SK-N-SH (cell line): ENCODE measurements around the gene RPL39. TPM values are rescaled to one million over a fixed set of nuclear protein-coding genes. Genes with fewer than 3 reads are reported as not detected.
"Not testable (repeated sequence)": the region's sequence is repeated elsewhere in the genome, so short reads cannot be mapped to it uniquely, and the experiment has no call there.

Experiments
- CTCF ChIA-PET: fragments of 300-600, 350-600 bp; formaldehyde crosslinking; extraction: SDS; loops from one replicate; lab custom pipeline; 2021; lab: Yijun Ruan, JAX
- POLR2A ChIA-PET: fragments of 350-600 bp; sonication (Branson Sonifier 250); formaldehyde crosslinking; extraction: SDS; loops from one replicate; lab custom pipeline; 2020; ENCODE audit warnings: antibody characterized with exemption, inconsistent platforms; lab: Yijun Ruan, JAX
- DNase-seq: peaks from one replicate; pipeline ENCODE4 v3.0.0; 2012
- H2AFZ ChIP-seq: fragments of 200-600 bp; sonication (generic); 2 replicates; pipeline ENCODE4 v1.8.1; 2016; ENCODE audit warnings: antibody characterized with exemption, mild to moderate bottlenecking, low read depth
- H3F3A ChIP-seq: fragments of 200-600 bp; sonication (generic); replicated peaks from 2 replicates; pipeline ENCODE3; 2016; ENCODE audit warnings: antibody characterized with exemption, mild to moderate bottlenecking; ENCODE audit not compliant: insufficient read depth
- H3K27ac ChIP-seq, 2 experiments: fragments of 200-500 bp in 1 of 2; fragments of 200-600 bp in 1 of 2; sonication (Bioruptor generic) in 1 of 2; sonication (generic), shearing (Covaris generic) in 1 of 2; 2 replicates each; pipeline versions ENCODE4 v1.5.1 to v1.6.1; 2014 to 2016; ENCODE audit warnings: low read depth in 2 of 2, inconsistent platforms in 1 of 2, low read length in 1 of 2, mild to moderate bottlenecking in 1 of 2, mixed read lengths in 1 of 2
- H3K27me3 ChIP-seq: fragments of 200-600 bp; sonication (generic), shearing (Covaris generic); 2 replicates; pipeline ENCODE4 v1.6.1; 2016; ENCODE audit warnings: mixed run types; ENCODE audit not compliant: insufficient read depth
- H3K36me3 ChIP-seq, 2 experiments: fragments of 200-500 bp in 1 of 2; fragments of 200-600 bp in 1 of 2; sonication (Bioruptor generic) in 1 of 2; sonication (generic) in 1 of 2; replicated peaks in 1 of 2; 2 replicates each; pipeline versions ENCODE3 to v1.5.1; 2014 to 2016; ENCODE audit warnings: low read length in 1 of 2, mild to moderate bottlenecking in 1 of 2; ENCODE audit not compliant: insufficient read depth in 2 of 2, control insufficient read depth in 1 of 2
- H3K4me1 ChIP-seq, 2 experiments: fragments of 200-500 bp in 1 of 2; fragments of 200-600 bp in 1 of 2; sonication (Bioruptor generic) in 1 of 2; sonication (generic), shearing (Covaris generic) in 1 of 2; 2 replicates each; pipeline versions ENCODE4 v1.5.1 to v1.6.1; 2014 to 2016; ENCODE audit warnings: low read depth in 1 of 2, low read length in 1 of 2, mixed run types in 1 of 2; ENCODE audit not compliant: insufficient read depth in 2 of 2, control insufficient read depth in 1 of 2
- H3K4me2 ChIP-seq: fragments of 200-600 bp; sonication (generic), shearing (Covaris generic); 2 replicates; pipeline ENCODE4 v1.6.1; 2017; ENCODE audit warnings: mixed run types
- H3K4me3 ChIP-seq, 2 experiments: fragments of 200-500 bp in 1 of 2; fragments of 200-600 bp in 1 of 2; sonication (Bioruptor generic) in 1 of 2; sonication (generic), shearing (Covaris generic) in 1 of 2; 2 replicates each; pipeline versions ENCODE4 v1.5.1 to v1.8.1; 2014 to 2016; ENCODE audit warnings: low read depth in 2 of 2, inconsistent platforms in 1 of 2, low read length in 1 of 2, mild to moderate bottlenecking in 1 of 2, mixed read lengths in 1 of 2, moderate library complexity in 1 of 2
- H3K79me2 ChIP-seq: fragments of 200-600 bp; sonication (generic); 2 replicates; pipeline ENCODE4 v1.8.1; 2017; ENCODE audit warnings: mild to moderate bottlenecking; ENCODE audit not compliant: insufficient read depth
- H3K9ac ChIP-seq: fragments of 200-600 bp; sonication (generic); 2 replicates; pipeline ENCODE4 v1.6.1; 2017; ENCODE audit warnings: mixed run types
- H3K9me2 ChIP-seq: fragments of 200-600 bp; sonication (generic); 2 replicates; pipeline ENCODE4 v1.6.1; 2017; ENCODE audit warnings: mixed run types
- H3K9me3 ChIP-seq: fragments of 200-600 bp; sonication (generic); 2 replicates; pipeline ENCODE4 v1.6.1; 2017; ENCODE audit warnings: mixed run types, mild to moderate bottlenecking, moderate library complexity
- H4K20me1 ChIP-seq: fragments of 200-600 bp; sonication (generic); 2 replicates; pipeline ENCODE4 v1.6.1; 2017; ENCODE audit warnings: mild to moderate bottlenecking, mixed run types; ENCODE audit not compliant: insufficient read depth
- CHD2 ChIP-seq: fragments of 150-350 bp; IDR thresholded peaks from 2 replicates; pipeline ENCODE4 v1.6.1; 2018; ENCODE audit warnings: low read length; ENCODE audit not compliant: partially characterized antibody
- EZH2phosphoT487 ChIP-seq: fragments of 200-600 bp; sonication (generic); IDR thresholded peaks from 2 replicates; pipeline ENCODE4 v1.6.1; 2017; ENCODE audit warnings: low read depth, mixed run types, mild to moderate bottlenecking, antibody characterized with exemption, moderate library complexity, borderline replicate concordance
- FOSL2 ChIP-seq: IDR thresholded peaks from 2 replicates; pipeline ENCODE4 v1.4.0; 2012; ENCODE audit warnings: low read depth, mild to moderate bottlenecking, moderate library complexity, borderline replicate concordance
- FOXM1 ChIP-seq: IDR thresholded peaks from 2 replicates; pipeline ENCODE4 v1.4.0; 2012; ENCODE audit warnings: low read depth, mild to moderate bottlenecking
- GABPA ChIP-seq: IDR thresholded peaks from 2 replicates; pipeline ENCODE4 v1.4.0; 2012; ENCODE audit warnings: low read depth, mild to moderate bottlenecking
- GATA2 ChIP-seq: sonication (generic); formaldehyde crosslinking; IDR thresholded peaks from 2 replicates; pipeline ENCODE4 v1.5.0; 2020; ENCODE audit warnings: mild to moderate bottlenecking, missing genetic modification reagents
- IRF3 ChIP-seq: fragments of 150-350 bp; IDR thresholded peaks from 2 replicates; pipeline ENCODE4 v1.6.1; 2016; ENCODE audit warnings: mild to moderate bottlenecking, low read depth, low read length
- JUND ChIP-seq: IDR thresholded peaks from 2 replicates; pipeline ENCODE4 v1.4.0; 2012
- NFIC ChIP-seq: IDR thresholded peaks from 2 replicates; pipeline ENCODE4 v1.4.0; 2012; ENCODE audit warnings: borderline replicate concordance
- NRF1 ChIP-seq: IDR thresholded peaks from 2 replicates; pipeline ENCODE4 v1.6.1; 2012; ENCODE audit warnings: low read depth, mild to moderate bottlenecking, low read length
- PBX3 ChIP-seq: IDR thresholded peaks from 2 replicates; pipeline ENCODE4; 2012
- REST ChIP-seq: IDR thresholded peaks from 2 replicates; pipeline ENCODE4 v1.6.1; 2012; ENCODE audit warnings: mild to moderate bottlenecking, low read depth, low read length, moderate library complexity
- RXRA ChIP-seq: IDR thresholded peaks from 2 replicates; pipeline ENCODE4 v1.4.0; 2012; ENCODE audit warnings: low read depth, mild to moderate bottlenecking, borderline replicate concordance
- SIN3A ChIP-seq: IDR thresholded peaks from 2 replicates; pipeline ENCODE4 v1.6.1; 2012; ENCODE audit warnings: low read depth, mild to moderate bottlenecking, low read length, moderate library complexity, borderline replicate concordance
- SMC3 ChIP-seq: IDR thresholded peaks from 2 replicates; pipeline ENCODE4 v1.6.1; 2012; ENCODE audit warnings: low read depth, low read length, improper control_type of control experiment
- TAF1 ChIP-seq: IDR thresholded peaks from 2 replicates; pipeline ENCODE4 v1.6.1; 2012; ENCODE audit warnings: low read depth, mild to moderate bottlenecking, low read length, moderate library complexity, borderline replicate concordance
- TCF12 ChIP-seq: IDR thresholded peaks from 2 replicates; pipeline ENCODE4 v1.4.0; 2012
- TEAD4 ChIP-seq: IDR thresholded peaks from 2 replicates; pipeline ENCODE4 v1.4.0; 2012; ENCODE audit warnings: mild to moderate bottlenecking, borderline replicate concordance; ENCODE audit not compliant: insufficient read depth
- USF1 ChIP-seq: IDR thresholded peaks from 2 replicates; pipeline ENCODE4 v1.4.0; 2012; ENCODE audit warnings: low read depth, borderline replicate concordance
- WGBS: methylation state at CpG from one replicate; pipeline ENCODE4 v1.1.6; 2017; ENCODE audit warnings: low lambda C conversion rate; 5-methylcytosine and 5-hydroxymethylcytosine counted together
- polyA plus RNA-seq, 3 experiments: library from polyadenylated mRNA; depleted of rRNA; stranded (reverse); fragments of >200 nt; gene quantifications; 2 replicates each; pipeline ENCODE4 v1.2.3, GENCODE V29; 2012

Gene RPL39
- polyA plus RNA-seq, 1 of the 3 experiments (the other 2 are of a cell fraction) = 4,443 TPM

GRCh38 chrX:119768436-119768835, 23.0 kb downstream of the RPL39 start:
- H3K36me3 ChIP-seq, H2AFZ ChIP-seq, DNase-seq, H3K9ac ChIP-seq, H3K9me2 ChIP-seq, H3K4me1 ChIP-seq, H3K4me2 ChIP-seq, H3K79me2 ChIP-seq, POLR2A ChIA-PET, H3K9me3 ChIP-seq, H3K4me3 ChIP-seq, H3K27me3 ChIP-seq, H3F3A ChIP-seq: not testable (repeated sequence)
- 69% methylated on average over 10 of the region's 11 CpGs for WGBS
- CTCF ChIA-PET = interaction anchor here (1.0 to 1.1 kb wide), 2 partner anchors 12 to 253 kb away, joined by 3 read pairs; no protein-coding TSS in a partner anchor
- TF ChIP-seq FOSL2 (peak; percentile 57; the same call in 1 of the 2 replicates), RXRA (peak; percentile 31; the same call in 1 of the 2 replicates), TCF12 (peak; percentile 27; the same call in 1 of the 2 replicates), PBX3 (0 out of 2 replicates have a peak, but pooled peaks have one; percentile 10), JUND (peak; percentile 40; the same call in 1 of the 2 replicates)
- TF ChIP-seq, all 33 proteins: peak for 5; not testable (repeated sequence) for 28
- H4K20me1 ChIP-seq = not testable (repeated sequence)
- H3K27ac ChIP-seq = peak overlapping the region in 1 of 2 experiments; percentile 69; a peak in 2 of 4 replicates

GRCh38 chrX:119763836-119764387, 27.5 kb downstream of the RPL39 start:
- Histone ChIP-seq H3K27ac (peak overlapping the region in 1 of 2 experiments; percentile 33; a peak in 2 of 4 replicates), H3K4me3 (no peak overlapping the region), H3K79me2 (no peaks in the 10 kb centered on the region), H3K4me1 (peaks cover 0 to 5% of the 10 kb centered on the region in 2 experiments; a peak in 1 of 4 replicates), H2AFZ (no peak overlapping the region; the same call in 1 of the 2 replicates), H3K9me2 (no peaks in the 10 kb centered on the region), H3K36me3 (no peaks in the 10 kb centered on the region), H3K27me3 (peaks cover 10% of the 10 kb centered on the region; the same call in 1 of the 2 replicates), H3K9me3 (no peaks in the 10 kb centered on the region), H3K9ac (no peak overlapping the region), H4K20me1 (no peaks in the 10 kb centered on the region), H3F3A (peaks cover 7% of the 10 kb centered on the region), H3K4me2 (no peak overlapping the region)
- no peak for DNase-seq
- ChIA-PET POLR2A (no interaction called here), CTCF (interaction anchor here (0.8 to 2.2 kb wide), 3 partner anchors 9 to 21 kb away, joined by 3 to 12 read pairs (median 4); no protein-coding TSS in a partner anchor)
- TF ChIP-seq PBX3 = no peak
- no peak for TF ChIP-seq TCF12
- TF ChIP-seq EZH2phosphoT487 = no peak
- TF ChIP-seq CHD2 = no peak
- TF ChIP-seq NRF1 = no peak
- TF ChIP-seq GATA2 (CRISPR knock-in tag) = no peak
- no peak for TF ChIP-seq USF1
- TF ChIP-seq TAF1 = no peak
- TF ChIP-seq TEAD4 = no peak
- TF ChIP-seq NFIC = no peak
- TF ChIP-seq SIN3A = no peak
- TF ChIP-seq REST = no peak
- no peak for TF ChIP-seq IRF3
- no peak for TF ChIP-seq GABPA
- TF ChIP-seq SMC3 = no peak
- TF ChIP-seq FOXM1 = no peak
- 71% methylated on average over 6 of the region's 6 CpGs for WGBS
